BJ (cell line): ENCODE measurements around the gene ABCC9. TPM values are rescaled to one million over a fixed set of nuclear protein-coding genes. Genes with fewer than 3 reads are reported as not detected.

ENCODE experiments used
- CTCF ChIA-PET: fragments of 350-600 bp; formaldehyde crosslinking; extraction: SDS; loops from one replicate; lab custom pipeline; 2021; ENCODE audit warnings: antibody characterized with exemption, inconsistent platforms; lab: Yijun Ruan, JAX
- POLR2A ChIA-PET: fragments of 300-600 bp; sonication (Branson Sonifier 250); formaldehyde crosslinking; extraction: SDS; loops from one replicate; lab custom pipeline; 2021; ENCODE audit warnings: antibody characterized with exemption; lab: Charles Lee
- DNase-seq: peaks from one replicate; pipeline ENCODE4 v3.0.0-alpha.2; 2011; ENCODE audit warnings: low read depth
- H3K27me3 ChIP-seq: 2 replicates; pipeline ENCODE4 v1.6.0; 2011; ENCODE audit warnings: low read length; ENCODE audit not compliant: control insufficient read depth, insufficient read depth
- H3K36me3 ChIP-seq: 2 replicates; pipeline ENCODE4 v1.5.1; 2011; ENCODE audit warnings: low read length; ENCODE audit not compliant: control insufficient read depth, insufficient read depth
- H3K4me3 ChIP-seq: 2 replicates; pipeline ENCODE4 v1.5.1; 2011; ENCODE audit warnings: low read depth, mild to moderate bottlenecking, control low read depth, low read length
- CTCF ChIP-seq: IDR thresholded peaks from 2 replicates; pipeline ENCODE4 v1.5.1; 2011; ENCODE audit warnings: low read depth, mild to moderate bottlenecking, control low read depth, inconsistent platforms, low read length, moderate library complexity; ENCODE audit not compliant: insufficient read depth
- polyA plus RNA-seq: library from polyadenylated mRNA; depleted of rRNA; stranded (reverse); fragments of >200 nt; gene quantifications from 2 replicates; pipeline ENCODE4 v1.2.3, GENCODE V29; 2011

The ABCC9 gene
- polyA plus RNA-seq, 1 experiment = 5.9 TPM

- no peaks in the 10 kb centered on the region for H3K36me3 ChIP-seq
- no peaks in the 10 kb centered on the region for H3K27me3 ChIP-seq
- TF ChIP-seq CTCF = no peak
- no peak for DNase-seq
- ChIA-PET POLR2A (interaction anchor here (0.7 kb wide), 1 partner anchor 214 kb away, joined by 7 read pairs; no protein-coding TSS in a partner anchor), CTCF (no interaction called here)
- peak within 1 kb of the TSS; percentile 60 for H3K4me3 ChIP-seq
Observed at GRCh38 chr12:21774358-21775132, 166.7 kb downstream of the ABCC9 start, which contains the start of gene KCNJ8. Gene KCNJ8 (minus strand): TSS chr12:21774706. CDS start chr12:21773616, 1,090 bp downstream.

DNA sequence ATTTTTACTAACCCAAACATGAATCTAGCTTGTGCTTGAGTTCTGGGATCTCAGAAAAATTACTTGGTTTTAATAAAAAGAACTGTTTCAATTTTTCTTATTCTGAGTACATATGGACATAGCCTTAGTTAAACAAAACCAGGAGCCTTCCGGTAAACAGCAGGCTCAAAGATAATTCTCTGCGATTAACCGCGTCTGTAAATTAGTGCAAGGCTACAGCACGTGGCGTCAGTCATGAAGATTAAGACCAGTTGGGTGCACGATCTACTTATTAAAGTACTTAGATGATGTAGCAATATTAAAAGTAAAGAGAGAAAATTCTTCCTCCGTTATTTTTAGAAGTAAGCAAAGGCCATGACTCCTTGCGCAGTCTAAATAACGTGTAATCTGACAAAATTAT lies 167.4 kb downstream of the ABCC9 start:
- ChIA-PET POLR2A (no interaction called here), CTCF (no interaction called here)
- Histone ChIP-seq H3K27me3 (no peaks in the 10 kb centered on the region), H3K4me3 (peak overlapping the region; percentile 60), H3K36me3 (no peaks in the 10 kb centered on the region)
- TF ChIP-seq CTCF = no peak
- DNase-seq = no peak

GRCh38 chr12:21773263-21773741 lies 167.9 kb downstream of the ABCC9 start:
- ChIA-PET POLR2A (no interaction called here), CTCF (interaction anchor here (1.5 kb wide), 1 partner anchor 168 kb away, joined by 3 read pairs; the partner anchor contains the start of gene ABCC9)
- H3K36me3 ChIP-seq = no peaks in the 10 kb centered on the region
- no peaks in the 10 kb centered on the region for H3K27me3 ChIP-seq
- TF ChIP-seq CTCF = peak; percentile 37
- DNase-seq = no peak
- peak overlapping the region; percentile 29 for H3K4me3 ChIP-seq

- POLR2A ChIA-PET = no interaction called here
- H3K36me3 ChIP-seq = no peaks in the 10 kb centered on the region; the same call in 1 of the 2 replicates
- TF ChIP-seq CTCF = no peak
- CTCF ChIA-PET = interaction anchor here (0.6 to 1.3 kb wide), 2 partner anchors 8 to 74 kb away, joined by 3 read pairs; no protein-coding TSS in a partner anchor
- H3K27me3 ChIP-seq = no peaks in the 10 kb centered on the region
- H3K4me3 ChIP-seq = no peak overlapping the region
- no peak for DNase-seq
Observed at GRCh38 chr12:21771311-21771710, 169.9 kb downstream of the ABCC9 start.

DNA sequence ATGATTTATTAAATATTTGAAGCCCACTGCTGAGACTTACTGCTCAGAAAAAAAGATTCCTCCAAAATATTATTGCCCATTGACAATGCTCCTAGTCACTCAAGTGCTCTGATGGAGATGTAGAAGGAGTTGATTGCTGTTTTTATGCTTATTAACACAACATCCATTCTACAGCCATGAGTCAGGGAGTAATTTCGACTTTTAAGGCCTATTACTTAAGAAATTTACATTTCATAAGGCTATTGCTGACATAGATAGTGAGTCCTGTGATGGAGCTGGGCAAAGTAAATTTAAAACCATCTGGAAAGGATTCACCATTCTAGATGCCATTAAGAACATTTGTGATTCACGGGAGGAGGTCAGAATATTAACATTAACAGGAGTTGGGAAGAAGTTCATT lies 171.9 kb downstream of the ABCC9 start:
- no peak for DNase-seq
- no peaks in the 10 kb centered on the region for H3K27me3 ChIP-seq
- ChIA-PET POLR2A (interaction anchor here (0.6 kb wide), 1 partner anchor 9 kb away, joined by 3 read pairs; no protein-coding TSS in a partner anchor), CTCF (no interaction called here)
- no peak for TF ChIP-seq CTCF
- H3K4me3 ChIP-seq = no peak overlapping the region
- no peaks in the 10 kb centered on the region; the same call in 1 of the 2 replicates for H3K36me3 ChIP-seq
